Thoracic aorta (tissue), 2 donors: ENCODE results near the gene CDK4. TPM values are rescaled to one million over a fixed set of nuclear protein-coding genes. Genes with fewer than 3 reads are reported as not detected.

Experiments
- ATAC-seq: fragments of 150-250 bp; one replicate; pipeline ENCODE4 v1.8.0; 2017; ENCODE audit warnings: low read depth; ENCODE audit not compliant: insufficient number of reproducible peaks, low FRiP score
- DNase-seq: peaks from one replicate; pipeline ENCODE4 v3.0.0-alpha.2; 2020; ENCODE audit warnings: low spot score
- H3K27ac ChIP-seq, 2 donors: fragments of 200-600 bp; sonication (generic); 1 replicate in 1 of 2; 2 replicates in 1 of 2; pipeline ENCODE4 v1.5.1; 2016; ENCODE audit warnings: mild to moderate bottlenecking in 2 of 2, moderate library complexity in 2 of 2
- H3K27me3 ChIP-seq: fragments of 200-600 bp; sonication (generic); replicated peaks from 2 replicates; pipeline ENCODE4 v1.6.0; 2016; ENCODE audit warnings: mild to moderate bottlenecking; ENCODE audit not compliant: insufficient read depth
- H3K36me3 ChIP-seq: fragments of 200-600 bp; sonication (generic); one replicate; pipeline ENCODE4 v1.5.1; 2016
- H3K4me1 ChIP-seq, 2 donors: fragments of 200-600 bp; sonication (generic); 1 replicate in 1 of 2; 2 replicates in 1 of 2; pipeline versions ENCODE4 v1.5.1 to v1.6.0; 2016; ENCODE audit warnings: low read depth in 2 of 2, mild to moderate bottlenecking in 1 of 2; ENCODE audit not compliant: control insufficient read depth in 1 of 2
- H3K4me3 ChIP-seq: fragments of 200-600 bp; sonication (generic); 2 replicates; pipeline ENCODE4 v1.5.1; 2016; ENCODE audit warnings: mild to moderate bottlenecking
- H3K9me3 ChIP-seq: fragments of 200-600 bp; sonication (generic); 2 replicates; pipeline ENCODE4 v1.5.1; 2016
- CTCF ChIP-seq: fragments of 200-600 bp; sonication (generic); IDR thresholded peaks from one replicate; pipeline ENCODE4 v1.5.1; 2019; ENCODE audit warnings: antibody characterized with exemption
- total RNA-seq, 2 donors: library from RNA; depleted of rRNA; stranded (reverse); fragments of >200 nt; gene quantifications; one replicate each; pipeline versions ENCODE4 v1.1.0 to v1.2.3, GENCODE V29; 2016

Gene CDK4
- total RNA-seq, 2 donors from 2014 or later: 52.3 to 72.8 TPM

- Histone ChIP-seq H3K9me3 (no peaks in the 10 kb centered on the region), H3K36me3 (peaks cover 56% of the 10 kb centered on the region), H3K27ac (no peak overlapping the region), H3K27me3 (no peaks in the 10 kb centered on the region), H3K4me3 (no peak overlapping the region), H3K4me1 (peaks cover 0 to 2% of the 10 kb centered on the region in 2 donors)
- no peak for ATAC-seq
- no peak for TF ChIP-seq CTCF
- no peak for DNase-seq
Measured at GRCh38 chr12:57720606-57721595, 31.2 kb downstream of the CDK4 start.

GRCh38 chr12:57719777-57720605 lies 32.1 kb downstream of the CDK4 start:
- Histone ChIP-seq H3K9me3 (no peaks in the 10 kb centered on the region), H3K4me1 (no peaks in the 10 kb centered on the region), H3K4me3 (no peak overlapping the region), H3K36me3 (peaks cover 62% of the 10 kb centered on the region), H3K27me3 (no peaks in the 10 kb centered on the region), H3K27ac (no peak overlapping the region)
- no peak for TF ChIP-seq CTCF
- DNase-seq: no peak
- ATAC-seq: no peak

- H3K27ac ChIP-seq: no peak overlapping the region
- DNase-seq: no peak
- H3K4me3 ChIP-seq: no peak overlapping the region
- H3K9me3 ChIP-seq: no peaks in the 10 kb centered on the region
- H3K36me3 ChIP-seq: peaks cover 66% of the 10 kb centered on the region
- H3K27me3 ChIP-seq: no peaks in the 10 kb centered on the region
- no peak for TF ChIP-seq CTCF
- no peak for ATAC-seq
- no peaks in the 10 kb centered on the region for H3K4me1 ChIP-seq
Measured at GRCh38 chr12:57718641-57719528, 33.2 kb downstream of the CDK4 start.

GRCh38 chr12:57717846-57718640 lies 34.1 kb downstream of the CDK4 start:
- H3K4me3 ChIP-seq: no peak overlapping the region
- H3K4me1 ChIP-seq: no peaks in the 10 kb centered on the region
- H3K9me3 ChIP-seq: no peaks in the 10 kb centered on the region
- no peak for DNase-seq
- H3K36me3 ChIP-seq: peaks cover 69% of the 10 kb centered on the region
- TF ChIP-seq CTCF: no peak
- no peak for ATAC-seq
- H3K27me3 ChIP-seq: no peaks in the 10 kb centered on the region
- no peak overlapping the region for H3K27ac ChIP-seq
